GM12892 (cell line): Measurements from ENCODE around the gene EML1.

Experiments used
- POLR2A ChIP-seq: IDR thresholded peaks from 2 replicates; pipeline ENCODE4 v1.6.1; 2011; ENCODE audit warnings: low read depth, low read length, control low read depth
- POLR2AphosphoS5 ChIP-seq: IDR thresholded peaks from 2 replicates; pipeline ENCODE4 v1.6.1; 2011; ENCODE audit warnings: low read depth, low read length, control low read depth
- TAF1 ChIP-seq: IDR thresholded peaks from 2 replicates; pipeline ENCODE4 v1.6.1; 2011; ENCODE audit warnings: low read depth, mild to moderate bottlenecking, control low read depth, low read length, borderline replicate concordance

DNA sequence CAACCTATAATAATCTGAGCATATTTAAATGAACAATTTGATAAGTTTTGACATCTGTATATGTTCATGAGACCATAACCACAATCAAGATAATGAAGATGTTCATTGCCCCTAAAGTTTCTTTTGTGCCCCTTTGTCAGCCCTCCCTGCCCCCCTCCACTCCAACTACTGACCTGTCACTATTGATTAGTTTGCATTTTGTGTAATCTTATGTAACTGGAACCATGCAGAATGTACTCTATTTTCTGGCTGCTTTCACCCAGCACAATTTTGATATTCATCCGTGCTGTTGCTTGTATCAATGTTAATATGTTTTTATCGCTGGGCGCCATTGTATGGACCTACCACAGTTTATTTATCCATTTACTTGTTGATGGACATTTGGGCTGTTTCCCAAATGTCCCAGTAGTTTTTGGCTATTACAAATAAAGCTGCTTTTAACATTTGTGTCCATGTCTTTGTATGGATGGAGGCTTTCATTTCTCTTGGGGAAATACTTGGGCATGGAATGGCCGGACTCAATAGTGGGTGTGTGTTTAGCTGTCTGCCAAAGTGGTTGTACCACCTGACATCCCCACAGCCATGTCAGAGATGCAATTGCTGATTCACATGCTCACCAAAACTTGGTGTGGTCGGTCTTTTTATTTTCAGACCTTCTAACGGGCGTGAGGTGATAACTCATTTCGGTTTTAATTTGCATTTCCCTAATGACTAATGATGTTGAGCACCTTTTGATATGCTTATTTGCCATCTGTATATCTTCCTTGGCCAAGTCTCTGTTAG, 38.9 kb downstream of the EML1 start:
- TF ChIP-seq POLR2A (no peak), TAF1 (no peak), POLR2AphosphoS5 (no peak)
